Measurements from ENCODE around the gene BNIPL. TPM values are rescaled to one million over a fixed set of nuclear protein-coding genes. Genes with fewer than 3 reads are reported as not detected.

BNIPL gene
- not detected in 2 replicates for total RNA-seq

GRCh38 chr1:151036356-151036755, at the start of gene BNIPL:
BNIPL (plus strand) TSS chr1:151036586; CDS start chr1:151036726, 140 bp downstream.

GRCh38 chr1:151006327-151007052, 29.9 kb upstream of the BNIPL start, which contains the start of gene MINDY1:
MINDY1 (minus strand) TSS chr1:151006902; CDS start chr1:151002617, 4,285 bp downstream.

GRCh38 chr1:151008244-151009205, 27.9 kb upstream of the BNIPL start, which contains the start of gene PRUNE1:
PRUNE1 (plus strand) TSS chr1:151008449; CDS start chr1:151008633, 184 bp downstream.

DNA sequence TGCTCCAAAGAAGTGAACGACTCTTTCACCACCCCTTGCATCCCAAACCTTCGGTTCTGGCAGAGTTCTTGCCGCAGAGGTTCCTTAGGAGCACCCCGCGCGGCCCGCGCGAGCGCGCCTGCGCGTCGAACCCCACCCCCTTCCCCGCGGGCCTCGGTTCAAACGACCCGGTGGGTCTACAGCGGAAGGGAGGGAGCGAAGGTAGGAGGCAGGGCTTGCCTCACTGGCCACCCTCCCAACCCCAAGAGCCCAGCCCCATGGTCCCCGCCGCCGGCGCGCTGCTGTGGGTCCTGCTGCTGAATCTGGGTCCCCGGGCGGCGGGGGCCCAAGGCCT, 11.2 kb downstream of the BNIPL start, which contains the start of gene C1orf56:
Gene C1orf56 (plus strand): TSS at position 161 of the 334 bp plus-strand sequence. CDS start 97 bp downstream, at position 258.

GRCh38 chr1:151059109-151060006, 23.0 kb downstream of the BNIPL start, which contains the start of gene CDC42SE1:
CDC42SE1 (minus strand) TSS chr1:151059622; CDS start chr1:151055730, 3,892 bp downstream.

DNA sequence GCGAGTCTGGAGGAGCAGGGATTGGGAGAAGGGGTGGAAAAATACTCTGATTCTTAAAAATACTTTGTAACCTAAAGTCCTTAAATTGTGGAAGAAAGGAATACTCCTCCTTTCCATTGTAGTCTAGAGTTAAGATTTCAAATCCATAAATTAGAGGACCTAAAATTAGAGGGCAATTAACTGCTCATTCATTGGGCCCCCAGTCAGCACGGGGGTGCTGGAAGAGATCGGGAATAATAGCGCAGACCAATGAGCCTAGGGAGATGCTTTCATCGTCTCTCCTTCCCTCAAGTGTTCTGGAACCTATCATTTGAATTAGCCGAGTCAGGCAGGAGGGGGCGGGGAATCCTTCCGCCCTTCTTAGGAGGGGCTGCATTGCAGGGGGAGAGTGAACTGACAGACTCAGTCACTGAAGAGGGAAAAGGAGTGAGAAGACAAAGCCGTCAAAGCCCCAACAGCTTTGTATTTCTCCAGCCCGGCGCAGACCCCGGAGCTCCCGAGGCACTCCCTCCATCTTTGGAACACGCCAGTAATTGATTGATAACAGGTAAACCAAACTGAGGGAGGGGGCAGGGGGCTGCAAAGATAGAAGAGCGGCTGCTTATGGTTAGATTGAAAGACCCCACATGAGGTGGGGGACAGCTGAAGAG, 23.7 kb downstream of the BNIPL start, which contains the start of gene MLLT11:
Gene MLLT11 (plus strand): TSS at position 391 of the 650 bp plus-strand sequence. CDS start 6,828 bp downstream, outside the sequence.

GRCh38 chr1:151070474-151071276, 34.3 kb downstream of the BNIPL start, which contains the start of gene GABPB2:
GABPB2 (plus strand) TSS chr1:151070761; CDS start chr1:151088190, 17,429 bp downstream.

Other genes with a start within 250 kb of the BNIPL start
- 2.6 and 4.3 TPM in 2 replicates for gene CTSK, start 228.3 kb upstream of the BNIPL start, total RNA-seq
- gene ARNT, start 160.0 kb upstream of the BNIPL start, total RNA-seq, result 13.5 and 19.5 TPM in 2 replicates
- not detected in 2 replicates for gene CTXND2, start 149.4 kb upstream of the BNIPL start, total RNA-seq
- gene SETDB1, start 110.2 kb upstream of the BNIPL start, total RNA-seq, result 20.0 and 22.1 TPM in 2 replicates
- 104 and 115 TPM in 2 replicates for gene CERS2, start 61.8 kb upstream of the BNIPL start, total RNA-seq
- gene ANXA9, start 54.3 kb upstream of the BNIPL start, total RNA-seq, result not detected in 2 replicates
- 7.1 and 9.6 TPM in 2 replicates for gene MINDY1, start 29.7 kb upstream of the BNIPL start, total RNA-seq
- 4.7 and 6.3 TPM in 2 replicates for gene PRUNE1, start 28.1 kb upstream of the BNIPL start, total RNA-seq
- 2.5 and 3.9 TPM in 2 replicates for gene C1orf56, start 11.2 kb downstream of the BNIPL start, total RNA-seq
- 49.9 and 51.4 TPM in 2 replicates for gene CDC42SE1, start 23.0 kb downstream of the BNIPL start, total RNA-seq
- gene MLLT11, start 23.8 kb downstream of the BNIPL start, total RNA-seq, result 5.5 and 6.6 TPM in 2 replicates
- 6.3 and 6.4 TPM in 2 replicates for gene GABPB2, start 34.2 kb downstream of the BNIPL start, total RNA-seq
- gene SEMA6C, start 110.0 kb downstream of the BNIPL start, total RNA-seq, result 9.9 and 15.7 TPM in 2 replicates
- 1.1 and 1.2 TPM in 2 replicates for gene TNFAIP8L2, start 120.1 kb downstream of the BNIPL start, total RNA-seq
- 3.3 and 3.6 TPM in 2 replicates for gene LYSMD1, start 129.3 kb downstream of the BNIPL start, total RNA-seq
- gene SCNM1, start 129.6 kb downstream of the BNIPL start, total RNA-seq, result 29.9 and 33.4 TPM in 2 replicates
- 0.67 and 0.79 TPM in 2 replicates for gene TMOD4, start 139.4 kb downstream of the BNIPL start, total RNA-seq
- 51.5 and 63.7 TPM in 2 replicates for gene VPS72, start 153.6 kb downstream of the BNIPL start, total RNA-seq
- gene PIP5K1A, start 162.0 kb downstream of the BNIPL start, total RNA-seq, result 37.2 and 37.5 TPM in 2 replicates
- gene PSMD4, start 218.1 kb downstream of the BNIPL start, total RNA-seq, result 188 and 200 TPM in 2 replicates
- 14.9 and 16.9 TPM in 2 replicates for gene ZNF687, start 245.7 kb downstream of the BNIPL start, total RNA-seq